Activated CD8-positive, alpha-beta memory T cell treated with anti-CD3 and anti-CD28 coated beads, Interleukin-2, amount 50 U/mL, for 1 hour (primary cell): ENCODE data around the gene LYPD6B.

Experiments used
- DNase-seq: peaks from one replicate; pipeline ENCODE4 v3.0.0-alpha.2; 2020; ENCODE audit errors: extremely low read depth

Gene LYPD6B

DNA sequence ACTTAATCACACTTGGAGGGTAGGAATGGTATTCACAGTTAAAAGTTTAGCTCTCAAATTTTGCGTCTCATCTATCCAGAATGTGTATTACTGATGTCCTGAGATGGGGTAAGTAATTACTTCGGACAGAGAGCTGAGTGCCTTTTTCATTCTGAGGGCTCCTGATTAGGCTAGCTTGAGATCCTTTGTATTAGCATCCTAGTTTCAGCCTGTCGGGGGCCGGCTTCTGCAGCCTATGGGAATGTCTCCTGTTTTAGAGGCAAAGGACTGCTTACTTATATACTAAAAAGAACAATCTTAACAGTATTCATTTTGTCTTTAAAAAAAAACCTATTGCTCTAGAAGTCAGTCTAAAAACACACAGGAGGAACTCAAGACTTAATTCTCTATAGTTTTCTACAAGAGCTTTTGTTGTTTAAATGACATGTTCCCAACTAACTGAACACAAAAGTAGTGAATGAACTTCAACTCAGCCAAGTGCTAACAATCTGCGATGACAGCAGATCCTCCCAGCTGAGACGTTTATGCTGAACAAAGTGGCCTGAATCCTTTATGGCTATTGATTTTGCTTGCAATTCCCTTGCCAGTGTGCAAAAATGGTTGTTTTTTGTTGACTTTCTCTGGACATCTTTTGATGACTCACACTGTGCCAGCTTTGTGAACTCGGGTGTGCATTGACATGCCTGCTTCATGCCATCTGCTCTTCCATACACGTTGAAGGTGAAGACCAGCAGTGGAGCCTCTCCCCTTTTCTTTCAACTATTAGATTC, 118.7 kb downstream of the LYPD6B start:
- no peak for DNase-seq

DNA sequence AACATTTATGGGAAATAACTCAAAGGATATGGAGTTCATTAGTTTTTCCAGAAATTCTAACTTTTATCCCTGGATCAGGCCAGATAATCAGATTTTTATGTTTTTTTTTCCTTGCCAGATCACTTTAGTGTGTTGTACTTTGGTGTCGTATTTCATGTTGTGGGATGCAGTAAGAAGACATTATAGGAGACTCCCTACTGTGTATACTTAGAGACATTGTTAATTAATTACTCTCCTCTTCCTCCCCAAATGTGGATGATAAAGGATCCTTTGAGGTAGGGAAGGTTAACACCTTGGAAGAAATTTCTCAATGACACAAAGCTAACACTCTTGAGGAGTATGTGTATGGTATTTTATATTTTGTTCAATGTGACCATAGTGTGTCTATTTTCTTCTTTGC, 120.5 kb downstream of the LYPD6B start:
- DNase-seq = no peak

DNA sequence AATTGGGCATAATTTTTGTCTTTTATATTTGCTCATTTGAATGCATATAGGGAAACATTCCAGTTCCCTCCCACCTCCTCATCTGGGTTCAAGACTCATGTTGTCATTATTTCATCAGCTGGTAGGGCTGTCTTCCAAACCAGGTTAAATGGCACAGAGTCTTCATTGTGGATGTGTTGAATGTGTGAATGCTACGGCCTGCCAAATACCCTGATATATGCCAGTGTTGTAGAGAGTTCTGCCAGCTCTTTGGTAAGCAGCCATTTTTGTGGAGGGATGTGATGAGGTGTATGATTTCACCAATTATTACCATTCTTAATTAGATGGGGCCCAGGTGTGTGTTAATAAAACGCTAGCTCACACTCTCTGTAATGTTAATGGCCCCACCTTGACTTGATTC, 121.7 kb downstream of the LYPD6B start:
- DNase-seq = no peak

DNA sequence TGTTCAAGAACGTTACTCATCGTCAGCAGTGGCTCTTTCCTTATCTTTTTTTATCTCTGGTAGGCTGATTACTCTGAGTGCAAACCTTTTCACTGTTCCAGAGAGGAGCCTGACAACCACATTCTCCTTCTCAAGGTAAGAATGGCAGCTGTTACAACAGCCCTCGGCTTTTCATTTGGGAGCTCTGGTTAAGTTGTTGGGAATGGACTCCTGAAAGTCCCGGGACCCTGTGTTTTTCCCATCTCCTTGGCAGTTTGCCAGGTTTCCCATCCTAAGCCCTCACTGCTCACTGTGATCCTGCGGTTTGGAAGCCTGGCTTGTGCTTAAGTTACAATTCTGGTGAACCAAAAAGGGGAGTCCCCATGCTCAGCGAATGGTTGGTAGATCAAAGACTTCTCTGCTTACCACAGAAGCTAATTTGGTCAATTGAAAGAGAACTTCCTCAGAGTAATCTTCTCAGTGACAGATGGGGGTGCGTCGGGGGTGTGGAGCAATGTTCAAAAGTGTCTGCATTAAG, 122.3 kb downstream of the LYPD6B start:
- peak; percentile 20 for DNase-seq

DNA sequence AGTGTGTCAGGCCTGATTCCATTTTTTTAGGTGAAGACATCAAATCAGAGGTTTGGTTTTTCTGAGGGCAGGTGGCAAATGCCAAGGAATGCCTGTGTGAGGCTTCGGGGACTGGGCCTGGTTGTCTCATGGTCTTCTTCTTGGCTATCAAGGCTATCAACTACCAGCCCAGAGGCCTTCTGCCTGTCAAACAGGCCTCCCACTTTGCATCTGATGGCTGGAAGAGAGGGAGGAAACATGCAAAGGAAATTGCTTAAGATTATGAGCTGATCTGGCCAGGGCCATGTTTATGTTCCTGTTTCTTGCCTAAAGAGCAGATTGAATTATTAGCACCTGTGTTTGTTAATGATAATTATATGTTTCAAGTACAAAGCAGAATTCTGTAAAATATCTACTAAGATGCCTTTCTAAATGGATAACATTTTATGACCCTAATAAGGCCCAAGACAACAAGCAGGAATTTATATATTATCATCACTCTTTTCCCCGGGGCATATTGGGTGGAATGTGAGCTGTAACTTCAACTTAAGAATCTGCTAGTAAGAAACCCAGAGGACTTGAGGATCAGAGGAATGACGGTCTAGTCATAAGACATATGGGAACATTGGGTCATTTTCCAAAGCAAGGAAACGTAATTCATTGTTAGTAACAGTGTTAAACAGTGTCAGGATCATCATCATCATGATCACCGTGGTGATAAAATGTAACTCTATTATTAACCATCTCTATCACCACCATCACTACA, 123.2 kb downstream of the LYPD6B start:
- DNase-seq = no peak

DNA sequence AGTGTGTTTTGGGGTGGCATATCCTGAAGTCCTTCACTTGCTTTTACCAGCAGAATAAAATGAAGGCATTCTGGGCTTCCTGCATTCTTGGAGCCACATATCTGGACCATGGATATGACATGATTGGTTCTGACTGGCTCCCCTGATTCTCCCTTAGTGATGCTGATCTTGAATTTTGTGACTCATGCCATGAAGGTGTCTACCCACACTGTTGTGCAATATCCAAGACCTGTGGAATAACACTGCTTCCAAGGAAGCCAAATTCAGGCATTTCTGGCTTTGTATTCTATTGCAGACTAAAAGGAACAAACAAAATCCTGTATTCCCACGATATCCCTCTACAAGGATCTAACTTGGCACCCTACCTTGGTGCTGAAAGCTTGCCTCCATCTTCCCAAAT, 125.8 kb downstream of the LYPD6B start:
- DNase-seq = no peak

DNA sequence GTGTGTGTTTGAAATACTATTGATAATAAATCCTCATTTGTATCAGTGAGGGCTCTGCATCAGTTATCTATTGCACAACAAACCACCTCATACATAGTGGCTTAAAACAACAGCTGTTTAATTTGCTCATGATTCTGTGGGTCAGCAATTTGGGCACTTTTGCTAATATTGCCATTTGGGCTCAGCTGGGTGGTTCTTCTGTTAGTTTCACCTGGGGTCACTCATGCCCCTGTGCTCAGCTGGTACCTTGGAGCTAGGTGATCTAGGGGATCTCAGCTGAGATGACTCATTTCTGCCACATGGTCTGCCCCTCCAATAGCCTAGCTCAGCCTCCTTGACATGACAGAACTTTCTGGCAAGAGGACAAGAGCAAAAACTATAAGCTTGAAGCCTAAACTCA, 126.3 kb downstream of the LYPD6B start:
- DNase-seq = no peak

DNA sequence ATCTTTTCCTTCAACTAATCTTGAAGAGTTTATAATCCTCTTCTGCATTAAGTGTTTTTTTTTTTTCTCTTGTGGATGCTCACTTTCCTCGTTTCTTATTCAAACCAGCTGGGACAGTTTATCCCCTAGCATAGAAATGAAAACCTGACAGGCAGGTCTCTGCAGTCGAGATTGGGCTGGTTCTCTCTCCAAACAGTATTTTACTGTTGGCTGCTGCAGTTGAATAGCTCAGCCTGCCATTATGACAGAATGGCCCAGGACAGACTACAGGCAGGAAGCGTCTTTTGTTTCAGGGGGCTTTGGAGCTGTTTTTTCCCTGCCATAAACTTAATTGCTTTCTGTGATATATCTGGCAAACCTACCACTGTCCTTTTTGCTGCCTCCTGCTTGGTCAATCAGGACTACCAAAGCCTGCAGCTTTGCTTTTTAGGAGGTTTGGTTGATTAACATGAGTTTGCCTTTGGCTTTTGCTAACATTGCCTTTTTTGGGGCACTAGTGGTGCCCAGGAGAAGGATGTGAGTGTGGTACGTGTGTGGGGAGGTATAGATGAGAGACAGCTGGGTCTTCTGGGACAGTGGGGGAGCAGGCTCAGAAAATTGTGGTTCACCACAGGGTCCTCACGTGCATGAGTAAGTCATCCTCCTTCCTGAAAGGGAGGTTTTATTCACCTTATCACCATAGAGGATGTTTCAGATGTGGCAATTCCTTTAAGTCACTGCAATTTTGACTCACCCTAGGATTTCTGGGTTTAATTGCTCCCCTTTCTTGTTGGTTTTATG, 128.7 kb downstream of the LYPD6B start:
- DNase-seq = peak; percentile 36

DNA sequence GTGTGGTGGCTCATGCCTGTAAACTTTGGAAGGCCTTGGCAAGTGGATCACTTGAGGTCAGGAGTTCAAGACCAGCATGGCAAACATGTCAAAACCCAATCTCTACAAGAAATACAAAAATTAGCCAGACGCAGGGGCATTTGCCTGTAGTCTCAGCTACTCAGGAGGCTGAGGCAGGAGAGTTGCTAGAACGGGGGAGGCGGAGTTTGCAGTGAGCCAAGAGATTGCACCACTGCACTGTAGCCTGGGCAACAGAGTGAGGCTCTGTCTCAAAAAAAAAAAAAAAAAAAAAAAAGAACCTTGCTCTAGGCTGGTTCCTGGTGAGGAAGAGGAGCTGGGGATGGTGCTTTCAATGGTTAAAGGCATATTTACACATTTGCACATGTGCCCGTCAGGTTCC, 129.4 kb downstream of the LYPD6B start:
- no peak for DNase-seq

DNA sequence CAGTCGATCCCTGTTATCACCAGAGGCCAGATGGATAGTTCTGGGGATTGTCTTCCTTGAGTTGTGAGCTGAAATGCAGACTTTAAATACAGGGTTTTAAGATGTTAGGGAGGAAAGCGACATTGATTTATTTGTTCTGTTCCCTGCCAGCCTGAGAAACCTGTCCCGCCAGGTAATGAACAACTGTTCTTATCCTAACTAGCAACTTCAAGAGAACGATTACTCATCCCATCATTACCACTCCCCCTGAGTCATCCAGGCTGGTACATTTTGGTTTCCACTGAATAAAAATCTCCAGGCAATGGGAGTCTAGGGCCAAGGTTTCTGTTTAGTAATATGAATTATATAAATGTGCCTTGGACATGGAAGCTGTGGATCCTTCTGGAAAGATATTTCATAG, 131.2 kb downstream of the LYPD6B start:
- no peak for DNase-seq

DNA sequence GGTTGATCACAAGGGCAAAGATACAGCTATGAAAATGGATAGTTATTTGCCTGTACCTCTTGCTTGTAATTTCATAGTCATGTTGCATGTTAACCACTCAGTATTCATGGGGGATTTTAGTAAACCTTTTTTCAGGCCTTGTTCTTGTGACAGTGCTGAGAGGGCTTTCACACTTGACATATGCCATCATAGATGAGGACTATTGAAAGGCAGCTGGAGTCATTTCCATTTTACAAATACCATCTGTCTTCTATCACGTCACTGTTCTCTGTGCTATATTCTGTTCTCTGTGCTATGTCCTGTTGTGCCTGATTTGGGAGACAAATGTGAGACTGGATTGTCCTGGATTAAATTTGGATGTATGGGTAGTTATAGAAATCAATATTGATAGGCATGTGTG, 131.7 kb downstream of the LYPD6B start:
- no peak for DNase-seq

DNA sequence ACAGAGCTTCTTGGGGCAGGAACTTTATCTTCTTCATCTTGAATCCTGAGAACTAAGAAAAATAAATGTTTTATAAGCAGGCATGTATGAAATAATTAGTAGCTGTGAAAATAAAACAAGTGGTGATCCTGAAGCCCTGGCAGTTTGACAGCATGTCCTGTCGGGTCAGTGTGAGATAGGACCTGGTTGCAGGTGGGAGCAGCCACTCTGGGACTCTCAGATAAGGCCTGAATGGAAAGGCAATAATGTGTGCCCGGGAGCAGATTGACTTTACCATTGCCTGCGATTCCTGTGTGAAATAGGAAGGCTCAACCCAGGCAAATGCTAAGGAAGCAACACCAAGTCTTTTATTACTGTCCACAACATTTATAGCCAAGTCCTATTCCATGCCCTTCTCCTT, 132.4 kb downstream of the LYPD6B start:
- no peak for DNase-seq

DNA sequence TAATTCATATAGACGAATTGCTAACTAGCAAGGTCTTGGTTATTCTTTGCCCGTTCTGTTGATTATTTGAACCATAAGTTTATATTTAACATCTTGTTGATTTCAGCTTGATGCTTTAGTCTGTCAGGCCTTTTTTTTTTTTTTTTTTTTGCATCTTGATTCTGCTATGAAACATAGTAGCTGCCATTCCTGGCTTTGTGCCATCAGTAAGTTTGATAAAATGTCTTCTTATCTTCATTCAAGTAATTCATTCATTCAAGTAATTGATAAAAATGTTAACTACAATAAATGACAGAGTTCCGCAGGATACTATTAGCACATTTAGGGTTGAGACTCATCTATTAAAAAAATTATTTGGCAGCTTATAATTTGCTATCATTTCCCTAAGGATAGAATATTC, 134.7 kb downstream of the LYPD6B start:
- no peak for DNase-seq

DNA sequence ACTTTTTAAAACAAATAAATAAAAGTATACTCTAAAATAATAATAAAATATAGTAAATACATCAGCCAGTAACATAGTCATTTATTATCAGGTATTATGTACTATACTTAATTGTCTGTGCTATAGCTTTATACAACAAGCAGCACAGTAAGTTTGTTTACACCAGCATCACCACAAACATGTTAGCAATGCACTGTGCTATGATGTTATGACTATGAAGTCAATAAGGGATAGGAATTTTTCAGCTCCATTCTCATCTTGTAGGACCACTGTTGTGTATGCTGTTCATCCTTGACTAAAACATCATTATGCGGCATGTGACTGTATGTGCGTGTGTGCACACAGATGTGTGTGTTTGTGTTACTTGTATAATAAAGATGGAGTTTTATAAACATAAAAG, 137.5 kb downstream of the LYPD6B start:
- DNase-seq = no peak

DNA sequence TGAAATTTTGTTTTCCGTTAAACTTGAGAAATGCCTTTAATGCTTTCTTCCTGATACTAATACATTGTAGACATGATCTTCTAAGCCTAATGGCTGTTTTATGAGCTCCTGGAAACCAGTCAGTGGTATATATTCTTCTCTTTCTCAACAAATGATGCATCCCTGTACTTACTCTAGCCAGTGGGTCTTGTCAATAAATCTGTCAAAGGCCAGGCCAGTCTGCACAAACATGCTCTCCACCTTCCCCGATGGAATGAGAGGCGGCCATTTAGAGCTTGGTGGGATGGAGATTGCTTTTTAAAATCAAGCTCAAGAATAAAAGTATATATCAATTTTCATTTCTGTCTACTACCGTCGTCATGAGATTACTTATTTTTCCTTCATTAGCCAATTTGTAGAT, 140.1 kb downstream of the LYPD6B start:
- no peak for DNase-seq

DNA sequence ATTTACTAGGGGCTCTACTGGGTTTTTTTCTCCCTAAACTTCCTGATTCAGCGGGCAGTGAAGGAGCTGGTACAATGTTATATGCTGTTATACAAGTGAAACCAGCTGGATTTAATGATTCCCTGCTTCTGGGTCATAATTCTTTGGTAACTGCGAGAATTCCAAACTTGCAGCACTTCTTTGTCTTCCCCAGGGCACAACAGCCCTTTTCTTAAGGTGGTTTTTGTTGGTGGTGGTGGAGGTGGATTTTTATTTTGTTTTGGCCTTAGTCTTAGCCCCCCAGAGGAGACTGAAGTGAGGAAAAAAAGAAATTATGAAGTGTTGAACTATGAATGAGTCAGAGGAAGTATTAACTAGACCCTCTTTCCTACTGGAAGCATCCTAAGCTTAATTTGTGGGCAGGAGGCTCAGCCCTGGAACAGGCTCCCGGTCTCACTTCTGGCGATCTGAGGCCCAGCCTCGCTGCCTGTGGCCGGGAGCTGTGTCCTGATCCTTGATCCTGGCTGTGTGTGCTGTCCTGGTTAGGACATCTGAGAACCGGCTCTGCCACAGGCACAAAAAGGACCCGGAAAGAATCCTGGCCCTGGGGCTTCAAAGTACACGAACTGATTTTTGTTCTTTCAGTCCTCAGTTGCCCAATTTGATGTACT, 141.9 kb downstream of the LYPD6B start:
- DNase-seq = no peak

DNA sequence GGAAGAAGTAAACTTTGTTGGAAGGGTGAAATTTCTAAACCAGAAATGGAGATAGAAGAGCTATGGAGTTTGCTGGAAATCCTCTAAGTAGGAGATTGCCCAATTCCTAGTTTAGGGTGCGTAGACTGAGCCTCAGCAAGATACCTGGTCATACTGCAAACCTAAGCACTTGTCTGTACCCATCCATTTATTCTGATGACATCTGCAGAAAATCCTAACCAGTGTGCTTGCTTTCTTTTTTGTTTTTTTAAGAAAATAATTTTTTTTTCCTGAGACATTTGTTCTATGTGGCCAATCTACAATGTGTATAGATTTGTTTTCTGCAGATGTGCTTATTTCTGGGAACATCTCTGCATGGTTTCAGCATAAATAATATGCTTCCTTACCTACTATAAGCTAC, 144.7 kb downstream of the LYPD6B start:
- DNase-seq = no peak

DNA sequence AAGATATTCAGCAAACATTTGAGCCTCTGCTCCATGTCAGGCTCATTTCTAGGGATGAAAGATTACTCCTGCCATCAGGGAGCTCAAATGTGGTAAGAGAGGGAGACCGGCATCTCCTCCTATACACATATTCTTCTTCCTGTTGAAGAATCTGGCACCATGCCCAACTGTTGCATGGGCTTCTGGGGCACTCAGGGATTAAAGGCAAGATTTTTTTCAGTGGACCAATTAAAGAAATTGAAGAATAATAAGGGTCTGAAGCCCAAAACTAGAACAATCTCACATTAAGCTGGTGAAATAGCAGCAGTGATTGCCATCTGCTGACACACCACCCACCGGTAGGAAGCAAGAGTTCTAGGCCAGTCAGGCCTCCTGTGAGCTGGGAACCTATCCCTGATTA, 146.5 kb downstream of the LYPD6B start:
- DNase-seq = no peak

DNA sequence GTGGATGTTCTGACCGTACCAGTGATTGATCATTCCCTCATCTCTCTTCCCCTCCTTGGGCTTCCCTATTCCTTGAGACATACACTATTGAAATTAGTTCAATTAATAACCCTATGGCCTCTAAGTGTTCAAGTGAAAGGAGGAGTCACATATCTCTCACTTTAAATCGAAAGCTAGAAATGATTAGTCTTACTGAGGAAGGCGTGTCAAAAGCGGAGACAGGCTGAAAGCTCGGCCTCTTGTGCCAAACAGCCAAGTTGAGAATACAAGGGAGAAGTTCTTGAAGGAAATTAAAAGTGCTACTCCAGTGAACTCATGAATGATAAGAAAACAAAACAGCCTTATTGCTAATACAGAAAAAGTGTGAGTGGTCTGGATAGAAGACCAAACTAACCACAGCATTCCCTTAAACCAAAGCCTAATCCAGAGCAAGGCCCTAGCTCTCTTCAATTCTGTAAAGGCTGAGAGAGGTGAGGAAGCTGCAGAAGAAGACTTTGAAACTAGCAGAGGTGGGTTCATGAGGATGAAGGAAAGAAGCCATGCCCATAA, 147.5 kb downstream of the LYPD6B start:
- DNase-seq = no peak

DNA sequence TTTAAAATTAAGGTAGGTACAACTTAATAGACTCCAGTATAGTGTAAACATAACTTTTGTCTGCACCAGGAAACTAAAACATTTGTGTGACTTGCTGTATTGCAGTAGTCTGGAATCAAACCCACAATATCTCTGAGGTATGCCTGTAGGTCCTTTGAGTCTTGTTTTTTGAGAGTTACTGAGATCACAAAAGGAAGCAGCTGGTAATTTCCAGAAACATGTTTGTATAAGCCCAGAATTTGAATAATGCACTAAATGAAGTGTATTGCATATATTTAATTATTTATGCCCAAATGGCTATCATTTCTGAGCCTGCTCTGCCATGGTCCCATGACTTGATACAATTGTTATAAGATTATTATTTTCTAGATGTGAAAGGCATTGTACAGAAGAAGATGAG, 148.6 kb downstream of the LYPD6B start:
- no peak for DNase-seq

DNA sequence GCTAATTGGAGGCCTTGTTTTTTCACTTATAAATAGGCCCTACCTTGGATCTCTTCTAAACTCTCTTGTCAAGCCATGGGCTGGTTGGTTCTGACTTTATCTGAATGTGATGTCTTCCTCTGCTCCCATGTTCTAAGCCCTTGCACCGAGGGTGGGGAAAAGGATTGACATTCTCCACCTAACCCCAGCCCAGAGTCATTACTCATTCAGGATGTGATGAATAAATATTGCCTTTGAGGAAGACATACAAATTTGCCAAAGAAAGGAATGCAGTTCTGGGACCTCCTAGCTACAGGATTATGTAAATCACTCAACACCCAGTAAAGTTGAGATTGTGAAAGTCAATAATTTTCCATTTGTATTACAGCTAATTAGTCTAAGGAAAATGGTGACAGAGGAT, 149.8 kb downstream of the LYPD6B start:
- no peak for DNase-seq

DNA sequence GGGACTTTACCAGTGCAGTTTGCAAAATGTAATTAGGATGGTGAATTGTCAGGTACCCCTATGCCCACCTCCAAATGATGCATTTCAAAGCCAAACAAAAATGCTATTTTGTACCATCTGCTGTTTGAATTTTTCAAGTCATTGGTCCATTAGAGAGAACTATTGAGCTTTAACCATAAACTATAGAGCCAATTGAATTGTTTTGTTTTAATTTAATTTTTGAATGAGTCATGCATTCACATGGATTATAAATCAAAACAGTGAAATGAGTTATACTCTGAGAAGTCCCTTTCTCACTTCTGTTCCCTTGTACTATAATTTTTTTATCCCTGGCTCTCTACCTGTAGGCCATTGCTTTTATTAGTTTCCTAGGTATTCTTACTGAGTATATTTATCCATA, 151.3 kb downstream of the LYPD6B start:
- no peak for DNase-seq
